OCI-LY7 (cell line): Measurements from ENCODE around the gene TMEM221. TPM values are rescaled to one million over a fixed set of nuclear protein-coding genes. Genes with fewer than 3 reads are reported as not detected.

Source experiments
- BruUV-seq: library from RNA; stranded (reverse); fragments of 400-500 nt; replicated peaks from 2 replicates; lab custom pipeline; 2021; lab: Mats Ljungman, UMichigan
- CTCF ChIA-PET: fragments of 300-600 bp; sonication (Branson Sonifier 250); formaldehyde crosslinking; loops from one replicate; lab custom pipeline; 2022; ENCODE audit warnings: antibody characterized with exemption; ENCODE audit not compliant: unreplicated experiment; lab: Charles Lee
- POLR2A ChIA-PET: fragments of 300-600 bp; sonication (Branson Sonifier 250); formaldehyde crosslinking; loops from one replicate; lab custom pipeline; 2022; ENCODE audit warnings: antibody characterized with exemption; lab: Charles Lee
- DNase-seq: peaks from one replicate; pipeline ENCODE4 v3.0.0-alpha.2; 2015; ENCODE audit warnings: low spot score
- H2AFZ ChIP-seq: fragments of 200-600 bp; sonication (generic), shearing (Covaris generic); 2 replicates; pipeline ENCODE4 v1.6.1; 2014; ENCODE audit warnings: mild to moderate bottlenecking, antibody characterized with exemption, low read length, moderate library complexity
- H3K27ac ChIP-seq: fragments of 200-600 bp; sonication (generic); 2 replicates; pipeline ENCODE4 v1.5.1; 2014; ENCODE audit warnings: mixed run types, low read depth, mild to moderate bottlenecking, moderate library complexity, low read length, inconsistent platforms; ENCODE audit not compliant: poor library complexity, severe bottlenecking
- H3K36me3 ChIP-seq: fragments of 200-600 bp; sonication (generic); 2 replicates; pipeline ENCODE4 v1.6.1; 2014; ENCODE audit warnings: mild to moderate bottlenecking, antibody characterized with exemption, low read length, moderate library complexity, mixed read lengths; ENCODE audit not compliant: insufficient read depth
- H3K4me1 ChIP-seq: fragments of 200-600 bp; sonication (generic); 2 replicates; pipeline ENCODE4 v1.5.1; 2014; ENCODE audit warnings: mild to moderate bottlenecking, low read length; ENCODE audit not compliant: insufficient read depth, poor library complexity, severe bottlenecking
- H3K4me2 ChIP-seq: fragments of 200-600 bp; sonication (generic); 2 replicates; pipeline ENCODE4 v1.6.1; 2014; ENCODE audit warnings: mild to moderate bottlenecking, low read length
- H3K4me3 ChIP-seq: fragments of 200-600 bp; sonication (generic); 2 replicates; pipeline ENCODE4 v1.5.1; 2014; ENCODE audit warnings: mild to moderate bottlenecking, low read depth, low read length; ENCODE audit not compliant: poor library complexity, severe bottlenecking
- H3K79me2 ChIP-seq: fragments of 200-600 bp; sonication (generic); 2 replicates; pipeline ENCODE4 v1.6.1; 2016; ENCODE audit warnings: low read depth, mild to moderate bottlenecking, low read length, moderate library complexity, mixed read lengths; ENCODE audit not compliant: insufficient read depth
- H3K9me2 ChIP-seq: fragments of 200-600 bp; sonication (generic); 2 replicates; pipeline ENCODE4 v1.6.1; 2016; ENCODE audit warnings: mild to moderate bottlenecking, low read length, mixed read lengths; ENCODE audit not compliant: insufficient read depth
- H3K9me3 ChIP-seq: fragments of 200-600 bp; sonication (generic); 2 replicates; pipeline ENCODE4 v1.6.1; 2014; ENCODE audit warnings: mild to moderate bottlenecking, mixed run types, low read length, mixed read lengths
- H4K20me1 ChIP-seq: fragments of 200-600 bp; sonication (generic); 2 replicates; pipeline ENCODE4 v1.6.1; 2014; ENCODE audit warnings: mild to moderate bottlenecking, antibody characterized with exemption, low read length, moderate library complexity, mixed read lengths; ENCODE audit not compliant: insufficient read depth
- EZH2phosphoT487 ChIP-seq: fragments of 200-600 bp; sonication (generic); IDR thresholded peaks from 2 replicates; pipeline ENCODE4 v1.6.1; 2018; ENCODE audit warnings: low read depth, borderline replicate concordance, mild to moderate bottlenecking, mixed run types, antibody characterized with exemption, low read length, moderate library complexity, mixed read lengths
- intact Hi-C: fragments of 100-400 bp; cut with micrococcal nuclease; formaldehyde crosslinking; loops from one replicate; pipeline ENCODE4 v1.10.0; 2022; ENCODE audit not compliant: unreplicated experiment
- total RNA-seq, 2 experiments: library from RNA; depleted of rRNA in 1 of 2; stranded (reverse); fragments of >200 nt in 1 of 2; shearing (Covaris generic) in 1 of 2; gene quantifications; 2 replicates each; pipeline ENCODE4 v1.2.3, GENCODE V29; 2014 to 2022
- TF ChIP-seq, protein P1 (sequence below): fragments of 200-600 bp; sonication (generic); conservative IDR thresholded peaks from 2 replicates; pipeline ENCODE4 v1.5.1; 2014; ENCODE audit warnings: mild to moderate bottlenecking, antibody characterized with exemption, low read length, moderate library complexity, mixed read lengths

The TMEM221 gene
- total RNA-seq, 2 experiments from 2014 or later, result not detected

DNA sequence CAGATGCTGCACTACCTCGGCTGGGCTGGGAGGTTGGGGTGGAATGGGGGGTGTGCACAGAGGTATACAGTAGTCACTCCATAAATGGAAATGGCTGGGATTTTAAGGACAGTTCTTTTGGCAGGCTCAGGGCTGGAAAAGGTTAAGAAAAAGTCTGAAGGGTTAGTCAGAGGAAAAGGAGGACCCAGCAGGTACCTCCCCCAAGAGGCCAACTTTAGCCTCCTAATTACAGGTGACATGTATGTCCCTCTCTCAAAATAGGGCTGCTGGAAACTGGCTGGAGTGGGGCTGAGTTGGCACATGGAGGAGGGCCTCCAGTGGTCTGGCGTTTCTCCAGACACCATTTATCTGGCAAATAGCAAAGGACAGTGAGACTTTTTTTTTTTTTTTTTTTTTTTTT lies 55.5 kb downstream of the TMEM221 start:
- H3K9me3 ChIP-seq, result no peaks in the 10 kb centered on the region
- H3K9me2 ChIP-seq, result no peaks in the 10 kb centered on the region
- BruUV-seq, result no TSS peak
- peaks cover 21% of the 10 kb centered on the region for H3K36me3 ChIP-seq
- CTCF ChIA-PET, result no interaction called here
- H3K4me2 ChIP-seq, result no peak overlapping the region
- POLR2A ChIA-PET, result interaction anchor here (0.6 kb wide), 1 partner anchor 10 kb away, joined by 3 read pairs; no protein-coding TSS in a partner anchor
- no peaks in the 10 kb centered on the region for H3K79me2 ChIP-seq
- no peak for DNase-seq
- no peak overlapping the region for H3K27ac ChIP-seq
- peaks cover 20% of the 10 kb centered on the region for H3K4me1 ChIP-seq
- H4K20me1 ChIP-seq, result no peaks in the 10 kb centered on the region
- intact Hi-C loops, result no loop called here
- H2AFZ ChIP-seq, result no peak overlapping the region
- no peak for TF ChIP-seq EZH2phosphoT487
- TF ChIP-seq, protein P1, sequence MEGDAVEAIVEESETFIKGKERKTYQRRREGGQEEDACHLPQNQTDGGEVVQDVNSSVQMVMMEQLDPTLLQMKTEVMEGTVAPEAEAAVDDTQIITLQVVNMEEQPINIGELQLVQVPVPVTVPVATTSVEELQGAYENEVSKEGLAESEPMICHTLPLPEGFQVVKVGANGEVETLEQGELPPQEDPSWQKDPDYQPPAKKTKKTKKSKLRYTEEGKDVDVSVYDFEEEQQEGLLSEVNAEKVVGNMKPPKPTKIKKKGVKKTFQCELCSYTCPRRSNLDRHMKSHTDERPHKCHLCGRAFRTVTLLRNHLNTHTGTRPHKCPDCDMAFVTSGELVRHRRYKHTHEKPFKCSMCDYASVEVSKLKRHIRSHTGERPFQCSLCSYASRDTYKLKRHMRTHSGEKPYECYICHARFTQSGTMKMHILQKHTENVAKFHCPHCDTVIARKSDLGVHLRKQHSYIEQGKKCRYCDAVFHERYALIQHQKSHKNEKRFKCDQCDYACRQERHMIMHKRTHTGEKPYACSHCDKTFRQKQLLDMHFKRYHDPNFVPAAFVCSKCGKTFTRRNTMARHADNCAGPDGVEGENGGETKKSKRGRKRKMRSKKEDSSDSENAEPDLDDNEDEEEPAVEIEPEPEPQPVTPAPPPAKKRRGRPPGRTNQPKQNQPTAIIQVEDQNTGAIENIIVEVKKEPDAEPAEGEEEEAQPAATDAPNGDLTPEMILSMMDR, result no peak
- H3K4me3 ChIP-seq, result no peak overlapping the region

DNA sequence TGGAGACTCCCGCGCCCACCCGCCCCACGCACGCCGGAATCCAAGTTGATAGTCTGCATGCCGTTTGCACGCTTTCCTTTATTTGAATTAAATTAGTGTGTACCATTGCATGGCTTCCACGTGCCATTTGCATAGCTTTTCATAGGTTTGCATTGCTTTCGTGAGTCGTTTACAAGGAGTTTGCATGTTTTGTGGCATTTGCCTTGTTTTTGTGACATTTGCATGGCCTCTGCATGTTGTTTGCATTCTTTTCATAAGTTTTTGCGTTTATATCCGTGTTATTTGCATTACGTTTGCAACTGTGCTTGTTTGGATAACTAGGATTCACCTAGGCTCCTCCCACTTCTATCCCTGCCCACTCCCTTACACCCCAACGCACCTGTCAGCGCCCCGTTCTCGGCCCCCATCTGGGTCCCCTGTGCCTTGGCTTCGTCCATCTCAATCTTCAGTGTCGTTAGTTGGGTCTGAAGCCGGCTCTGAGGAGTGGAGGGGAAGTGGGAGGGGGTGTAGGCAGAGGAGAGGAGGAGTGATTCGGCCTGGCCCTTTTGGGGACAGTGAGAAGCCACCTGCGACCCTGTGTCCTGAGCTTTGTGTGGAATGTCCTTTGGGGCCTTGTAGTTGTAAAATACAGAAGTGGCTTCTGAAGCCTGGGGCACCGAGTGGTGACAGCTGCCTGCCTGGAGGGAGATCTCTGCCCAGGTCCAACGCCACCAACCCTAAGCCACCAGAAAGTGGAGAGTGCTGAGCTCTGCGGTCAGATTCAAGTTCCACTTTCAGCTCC lies 56.9 kb downstream of the TMEM221 start:
- Histone ChIP-seq H3K4me1 (peaks cover 20% of the 10 kb centered on the region), H3K36me3 (peaks cover 10% of the 10 kb centered on the region), H3K4me3 (peak overlapping the region; percentile 45), H3K27ac (no peak overlapping the region), H3K9me2 (no peaks in the 10 kb centered on the region), H3K79me2 (no peaks in the 10 kb centered on the region), H3K4me2 (peak overlapping the region; percentile 70), H4K20me1 (no peaks in the 10 kb centered on the region), H3K9me3 (no peaks in the 10 kb centered on the region), H2AFZ (peak overlapping the region; percentile 33)
- intact Hi-C loops, result no loop called here
- ChIA-PET POLR2A (interaction anchor here (0.6 to 1.1 kb wide), 3 partner anchors 12 to 67 kb away, joined by 3 to 9 read pairs (median 3); no protein-coding TSS in a partner anchor), CTCF (interaction anchor here (0.7 kb wide), 1 partner anchor 190 kb away, joined by 4 read pairs; no protein-coding TSS in a partner anchor)
- no TSS peak for BruUV-seq
- TF ChIP-seq EZH2phosphoT487, result no peak
- TF ChIP-seq, protein P1, result peak; percentile 36; the same call in 1 of the 2 replicates
- DNase-seq, result no peak
